ENCODE results near the gene TMED8.

DNA sequence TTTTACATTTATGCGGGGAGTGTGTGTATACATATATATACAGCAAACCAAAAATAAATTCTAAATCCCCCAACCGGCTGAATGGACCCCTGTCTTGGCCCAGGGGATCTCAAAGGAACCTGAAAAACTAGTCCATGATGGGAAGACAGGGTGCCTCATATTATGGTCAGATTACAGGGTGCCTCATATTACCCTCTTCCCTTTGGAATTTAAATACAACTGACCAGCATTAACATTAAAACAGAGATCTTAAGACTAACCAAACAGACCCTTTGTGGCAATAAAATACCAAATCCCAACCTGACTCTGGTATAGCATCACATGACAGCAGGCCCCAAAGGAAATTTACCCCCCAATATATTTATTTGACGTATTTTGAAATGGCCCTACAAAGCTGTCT is 39.0 kb downstream of the TMED8 start:
- TF ChIP-seq YY1 (IDR thresholded peaks at IDR 0.05) (no peak), RAD21 (IDR thresholded peaks at IDR 0.05) (no peak), GABPA (IDR thresholded peaks at IDR 0.05 in 1 of 2, conservative IDR thresholded peaks at IDR 0.05 in 1 of 2) (no peak)
- TF ChIP-seq, protein P1, sequence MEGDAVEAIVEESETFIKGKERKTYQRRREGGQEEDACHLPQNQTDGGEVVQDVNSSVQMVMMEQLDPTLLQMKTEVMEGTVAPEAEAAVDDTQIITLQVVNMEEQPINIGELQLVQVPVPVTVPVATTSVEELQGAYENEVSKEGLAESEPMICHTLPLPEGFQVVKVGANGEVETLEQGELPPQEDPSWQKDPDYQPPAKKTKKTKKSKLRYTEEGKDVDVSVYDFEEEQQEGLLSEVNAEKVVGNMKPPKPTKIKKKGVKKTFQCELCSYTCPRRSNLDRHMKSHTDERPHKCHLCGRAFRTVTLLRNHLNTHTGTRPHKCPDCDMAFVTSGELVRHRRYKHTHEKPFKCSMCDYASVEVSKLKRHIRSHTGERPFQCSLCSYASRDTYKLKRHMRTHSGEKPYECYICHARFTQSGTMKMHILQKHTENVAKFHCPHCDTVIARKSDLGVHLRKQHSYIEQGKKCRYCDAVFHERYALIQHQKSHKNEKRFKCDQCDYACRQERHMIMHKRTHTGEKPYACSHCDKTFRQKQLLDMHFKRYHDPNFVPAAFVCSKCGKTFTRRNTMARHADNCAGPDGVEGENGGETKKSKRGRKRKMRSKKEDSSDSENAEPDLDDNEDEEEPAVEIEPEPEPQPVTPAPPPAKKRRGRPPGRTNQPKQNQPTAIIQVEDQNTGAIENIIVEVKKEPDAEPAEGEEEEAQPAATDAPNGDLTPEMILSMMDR (IDR thresholded peaks at IDR 0.05; ENCODE audit: low read depth, low read length, missing input control) = no peak
- TF ChIP-seq, protein P2, sequence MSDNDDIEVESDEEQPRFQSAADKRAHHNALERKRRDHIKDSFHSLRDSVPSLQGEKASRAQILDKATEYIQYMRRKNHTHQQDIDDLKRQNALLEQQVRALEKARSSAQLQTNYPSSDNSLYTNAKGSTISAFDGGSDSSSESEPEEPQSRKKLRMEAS (IDR thresholded peaks at IDR 0.05) = no peak

Measured in liver (tissue), 3 donors.